A673 (cell line): ENCODE measurements around the gene TRPV4. TPM values are rescaled to one million over a fixed set of nuclear protein-coding genes. Genes with fewer than 3 reads are reported as not detected.

Source experiments
- BruUV-seq: library from RNA; stranded (reverse); fragments of 400-500 nt; replicated peaks from 2 replicates; lab custom pipeline; 2021; lab: Mats Ljungman, UMichigan
- CTCF ChIA-PET: fragments of 300-600 bp; sonication (Branson Sonifier 250); formaldehyde crosslinking; loops from one replicate; lab custom pipeline; 2022; ENCODE audit warnings: antibody characterized with exemption; lab: Charles Lee
- POLR2A ChIA-PET: fragments of 300-600 bp; sonication (Branson Sonifier 250); formaldehyde crosslinking; loops from one replicate; lab custom pipeline; 2022; ENCODE audit warnings: antibody characterized with exemption; ENCODE audit not compliant: low non-redundant PET; lab: Charles Lee
- DNase-seq: peaks from one replicate; pipeline ENCODE4 v3.0.0-alpha.2; 2015; ENCODE audit warnings: low spot score
- H3K27ac ChIP-seq: fragments of 200-600 bp; sonication (generic); 2 replicates; pipeline ENCODE4 v1.5.1; 2016; ENCODE audit warnings: mixed run types, low read depth, mild to moderate bottlenecking, mixed read lengths, antibody characterized with exemption, low read length; ENCODE audit not compliant: poor library complexity, severe bottlenecking
- H3K27me3 ChIP-seq: fragments of 200-600 bp; sonication (generic); replicated peaks from 2 replicates; pipeline ENCODE4 v1.6.1; 2017; ENCODE audit warnings: mixed run types, low read depth, mild to moderate bottlenecking, mixed read lengths, antibody characterized with exemption, low read length; ENCODE audit not compliant: insufficient read depth, poor library complexity
- H3K36me3 ChIP-seq: fragments of 200-600 bp; sonication (generic); 2 replicates; pipeline ENCODE4 v1.6.1; 2016; ENCODE audit warnings: mixed run types, mild to moderate bottlenecking, mixed read lengths, antibody characterized with exemption, low read length; ENCODE audit not compliant: insufficient read depth, poor library complexity, severe bottlenecking
- H3K4me1 ChIP-seq: fragments of 200-600 bp; sonication (generic); 2 replicates; pipeline ENCODE4 v1.6.1; 2017; ENCODE audit warnings: mixed run types, mild to moderate bottlenecking, mixed read lengths, antibody characterized with exemption, low read length; ENCODE audit not compliant: insufficient read depth, poor library complexity, severe bottlenecking
- H3K4me3 ChIP-seq: fragments of 200-600 bp; sonication (generic); 2 replicates; pipeline ENCODE4 v1.5.1; 2016; ENCODE audit warnings: low read depth, mixed run types, mild to moderate bottlenecking, mixed read lengths, low read length; ENCODE audit not compliant: poor library complexity, severe bottlenecking
- H3K9me3 ChIP-seq: fragments of 200-600 bp; sonication (generic); 2 replicates; pipeline ENCODE4 v1.6.1; 2016; ENCODE audit warnings: mixed run types, low read depth, mild to moderate bottlenecking, mixed read lengths, antibody characterized with exemption, low read length; ENCODE audit not compliant: poor library complexity, severe bottlenecking
- EZH2 ChIP-seq: fragments of 200-600 bp; sonication (generic); IDR thresholded peaks from 2 replicates; pipeline ENCODE4 v1.6.1; 2017; ENCODE audit warnings: borderline replicate concordance, low read depth, mild to moderate bottlenecking, mixed read lengths, antibody characterized with exemption, low read length; ENCODE audit not compliant: poor library complexity, severe bottlenecking
- intact Hi-C: fragments of 100-400 bp; cut with micrococcal nuclease; formaldehyde crosslinking; loops from one replicate; pipeline ENCODE4 v1.10.0; 2022; ENCODE audit not compliant: unreplicated experiment
- total RNA-seq: library from RNA; stranded (reverse); gene quantifications from 2 replicates; pipeline ENCODE4 v1.2.3, GENCODE V29; 2021
- TF ChIP-seq, protein P1 (sequence below): fragments of 300-800, 200-600 bp; sonication (generic); conservative IDR thresholded peaks from 2 replicates; pipeline ENCODE4 v1.5.1; 2017; ENCODE audit warnings: low read depth, mild to moderate bottlenecking, antibody characterized with exemption, low read length, moderate library complexity, mixed read lengths

Gene TRPV4
- total RNA-seq, 1 experiment from 2014 or later: 0.11 TPM

DNA sequence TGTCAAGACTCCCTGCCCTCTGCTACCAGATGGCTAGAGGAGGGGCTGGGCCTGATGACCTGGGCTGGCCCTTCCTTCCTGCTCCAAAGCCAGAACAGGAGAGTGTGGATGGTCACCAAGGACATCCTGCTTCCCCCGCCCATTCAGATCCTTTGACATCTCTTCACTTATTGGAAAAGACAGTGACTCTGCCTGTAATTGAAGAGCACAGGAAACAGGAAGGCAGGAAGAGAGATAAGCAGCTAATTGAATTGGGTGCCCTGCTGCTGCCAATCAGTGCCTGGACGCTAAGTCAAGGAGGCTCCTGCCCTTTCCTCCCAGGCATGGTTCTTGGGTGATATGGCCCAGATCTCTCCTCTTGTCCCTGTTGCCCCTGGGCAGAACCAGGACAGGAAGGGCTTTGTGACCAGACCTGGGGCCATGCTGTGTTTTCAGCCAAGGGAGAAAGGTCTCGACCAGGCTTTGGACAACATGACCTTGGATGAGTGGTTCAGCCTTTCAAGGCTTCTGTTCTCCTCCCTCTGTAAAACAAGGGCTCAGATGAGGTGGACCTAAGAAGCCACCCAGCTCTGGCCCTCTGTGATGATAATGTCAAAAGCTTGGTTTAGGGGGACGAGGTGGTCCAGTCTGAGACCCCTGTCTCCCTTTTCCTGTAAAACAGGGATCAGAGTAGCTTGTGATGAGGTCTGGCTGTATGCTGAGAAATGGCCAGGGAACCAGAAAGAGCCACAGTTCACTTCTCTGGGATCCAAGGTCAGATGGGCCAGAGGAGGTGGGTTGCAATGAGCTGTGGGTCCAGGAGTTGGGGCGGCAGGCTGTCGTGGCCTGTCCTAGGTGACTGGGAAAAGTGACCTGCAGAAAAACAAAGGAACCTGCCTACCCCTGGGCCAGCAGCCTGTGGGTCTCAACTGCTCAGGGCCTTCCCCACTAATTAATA, 80.8 kb downstream of the TRPV4 start:
- POLR2A ChIA-PET: no interaction called here
- Histone ChIP-seq H3K4me1 (peaks cover 3% of the 10 kb centered on the region), H3K27ac (no peak overlapping the region), H3K9me3 (peaks cover 11% of the 10 kb centered on the region), H3K36me3 (no peaks in the 10 kb centered on the region), H3K4me3 (no peak overlapping the region), H3K27me3 (no peaks in the 10 kb centered on the region)
- CTCF ChIA-PET: no interaction called here
- DNase-seq: peak; percentile 37
- intact Hi-C loops: no loop called here
- BruUV-seq: no TSS peak
- TF ChIP-seq, protein P1, sequence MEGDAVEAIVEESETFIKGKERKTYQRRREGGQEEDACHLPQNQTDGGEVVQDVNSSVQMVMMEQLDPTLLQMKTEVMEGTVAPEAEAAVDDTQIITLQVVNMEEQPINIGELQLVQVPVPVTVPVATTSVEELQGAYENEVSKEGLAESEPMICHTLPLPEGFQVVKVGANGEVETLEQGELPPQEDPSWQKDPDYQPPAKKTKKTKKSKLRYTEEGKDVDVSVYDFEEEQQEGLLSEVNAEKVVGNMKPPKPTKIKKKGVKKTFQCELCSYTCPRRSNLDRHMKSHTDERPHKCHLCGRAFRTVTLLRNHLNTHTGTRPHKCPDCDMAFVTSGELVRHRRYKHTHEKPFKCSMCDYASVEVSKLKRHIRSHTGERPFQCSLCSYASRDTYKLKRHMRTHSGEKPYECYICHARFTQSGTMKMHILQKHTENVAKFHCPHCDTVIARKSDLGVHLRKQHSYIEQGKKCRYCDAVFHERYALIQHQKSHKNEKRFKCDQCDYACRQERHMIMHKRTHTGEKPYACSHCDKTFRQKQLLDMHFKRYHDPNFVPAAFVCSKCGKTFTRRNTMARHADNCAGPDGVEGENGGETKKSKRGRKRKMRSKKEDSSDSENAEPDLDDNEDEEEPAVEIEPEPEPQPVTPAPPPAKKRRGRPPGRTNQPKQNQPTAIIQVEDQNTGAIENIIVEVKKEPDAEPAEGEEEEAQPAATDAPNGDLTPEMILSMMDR: no peak
- TF ChIP-seq EZH2: no peak

DNA sequence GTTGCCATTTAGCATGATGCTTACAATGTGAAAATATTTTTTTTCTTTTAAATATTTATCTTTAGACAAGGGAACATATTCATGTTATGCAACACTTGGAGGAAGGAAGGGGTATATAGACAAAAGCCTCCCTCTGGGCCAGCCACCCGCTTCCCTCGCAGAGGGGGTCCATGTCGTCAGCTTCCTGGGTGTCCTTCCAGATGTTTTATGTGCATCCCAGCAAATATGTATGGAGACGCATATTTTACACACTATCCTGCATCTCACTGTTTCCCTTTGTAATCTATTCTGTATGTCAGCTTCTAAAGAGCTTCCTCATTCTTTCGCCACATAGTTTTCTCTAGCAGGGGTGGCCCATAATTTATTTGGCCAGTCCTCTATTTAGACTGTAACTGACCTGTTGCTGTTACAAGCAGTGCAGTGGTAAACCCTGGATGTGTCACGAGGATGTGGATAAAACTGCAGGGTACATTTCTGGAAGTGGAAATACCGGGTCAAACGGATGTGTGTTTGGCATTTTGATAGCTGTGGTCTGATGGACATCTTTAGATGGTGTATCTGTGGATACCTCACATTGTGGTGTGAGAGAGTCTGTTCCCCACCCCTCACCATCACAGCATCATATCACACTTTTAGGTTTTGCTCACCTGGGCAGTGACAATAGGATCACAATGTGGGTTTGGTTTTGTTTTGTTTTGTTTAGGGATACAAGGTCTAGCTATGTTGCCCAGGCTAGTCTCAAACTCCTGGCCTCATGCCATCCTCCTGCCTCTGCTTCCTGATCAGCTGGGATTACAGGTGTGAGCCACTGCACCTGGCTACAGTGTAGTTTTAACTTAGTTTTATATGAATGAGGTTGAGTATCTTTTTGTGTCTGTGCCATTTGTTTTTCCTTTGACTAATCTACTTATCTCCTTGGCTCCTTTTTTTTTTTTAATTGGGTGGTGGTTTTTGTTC, 87.9 kb downstream of the TRPV4 start:
- TF ChIP-seq EZH2: no peak
- TF ChIP-seq, protein P1: no peak
- no peaks in the 10 kb centered on the region for H3K27me3 ChIP-seq
- peak; percentile 54 for DNase-seq

DNA sequence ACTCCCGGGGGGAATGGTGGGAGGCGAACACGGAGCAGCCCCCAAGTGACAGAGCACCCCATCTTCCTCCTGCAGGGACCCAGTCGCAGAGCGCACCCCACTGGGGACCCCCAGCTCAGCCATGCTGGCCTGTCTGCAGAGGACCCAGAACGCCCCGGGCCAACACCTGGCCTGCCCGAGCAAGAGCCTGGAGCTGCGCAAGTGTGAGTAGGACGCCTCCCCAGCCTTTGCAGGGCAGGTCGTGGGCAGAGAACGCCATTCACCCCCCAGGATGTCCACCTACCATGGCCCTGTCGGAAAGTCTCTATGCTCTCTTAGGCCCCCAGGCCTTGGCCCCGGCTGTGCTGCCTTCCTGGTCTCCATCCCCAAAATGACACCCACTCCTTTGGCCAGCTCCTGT, 89.2 kb downstream of the TRPV4 start:
- CTCF ChIA-PET: interaction anchor here (1.0 kb wide), 1 partner anchor 31 kb away, joined by 5 read pairs; no protein-coding TSS in a partner anchor
- intact Hi-C loops: no loop called here

More for the DNA sequence above, 87.9 kb downstream of the TRPV4 start:
- Histone ChIP-seq H3K4me3 (no peak overlapping the region), H3K4me1 (peaks cover 33% of the 10 kb centered on the region), H3K27ac (peak overlapping the region; percentile 38), H3K36me3 (no peaks in the 10 kb centered on the region), H3K9me3 (no peaks in the 10 kb centered on the region)
- intact Hi-C loops: no loop called here
- no TSS peak for BruUV-seq
- ChIA-PET CTCF (interaction anchor here (0.6 to 1.0 kb wide), 2 partner anchors 17 to 30 kb away, joined by 4 to 5 read pairs; no protein-coding TSS in a partner anchor), POLR2A (interaction anchor here (0.6 kb wide), 1 partner anchor 43 kb away, joined by 4 read pairs; no protein-coding TSS in a partner anchor)

More for the DNA sequence above, 89.2 kb downstream of the TRPV4 start:
- H3K4me3 ChIP-seq: no peak overlapping the region
- peak overlapping the region; percentile 19 for H3K27ac ChIP-seq
- TF ChIP-seq, protein P1: no peak
- no peak for TF ChIP-seq EZH2
- H3K9me3 ChIP-seq: no peaks in the 10 kb centered on the region
- no peaks in the 10 kb centered on the region for H3K27me3 ChIP-seq
- peaks cover 33% of the 10 kb centered on the region for H3K4me1 ChIP-seq
- H3K36me3 ChIP-seq: no peaks in the 10 kb centered on the region
- DNase-seq: no peak
- no TSS peak for BruUV-seq
- POLR2A ChIA-PET: no interaction called here
